OCI-M1 (cell line): ENCODE measurements around the gene OIP5.

Experiments
- DNase-seq: peaks from one replicate; lab custom pipeline; 2025; lab: John Stamatoyannopoulos, UW

The OIP5 gene

GRCh38 chr15:41259546-41260189 lies 72.7 kb downstream of the OIP5 start:
- no peak for DNase-seq
